Measurements from ENCODE around the gene ANHX.

The ANHX gene

GRCh38 chr12:133180669-133181068 lies 55.0 kb downstream of the ANHX start:
- no peak for DNase-seq (ENCODE audit: low spot score)
- TF ChIP-seq CTCF (IDR thresholded peaks at IDR 0.05; ENCODE audit: extremely low read depth, missing control alignments), result no peak

- TF ChIP-seq CTCF (IDR thresholded peaks at IDR 0.05; ENCODE audit: extremely low read depth, missing control alignments), result no peak
- no peak for DNase-seq (ENCODE audit: low spot score)
Measured at GRCh38 chr12:133174901-133175300, 60.8 kb downstream of the ANHX start.

- DNase-seq (ENCODE audit: low spot score), result no peak
- TF ChIP-seq CTCF (IDR thresholded peaks at IDR 0.05; ENCODE audit: extremely low read depth, missing control alignments), result no peak
Measured at GRCh38 chr12:133172491-133172890, 63.2 kb downstream of the ANHX start.
